LHCN-M2 (cell line): ENCODE results near the gene HMGXB4. TPM values are rescaled to one million over a fixed set of nuclear protein-coding genes. Genes with fewer than 3 reads are reported as not detected.

Source experiments
- DNase-seq: peaks from one replicate; pipeline ENCODE4 v3.0.0-alpha.2; 2012; ENCODE audit warnings: low read depth
- total RNA-seq: library from RNA; depleted of rRNA; stranded (reverse); fragments of >200 nt; gene quantifications from 2 replicates; pipeline ENCODE4 v1.2.3, GENCODE V29; 2014

HMGXB4 gene
- total RNA-seq, 1 experiment from 2014 or later = 17.8 TPM

DNA sequence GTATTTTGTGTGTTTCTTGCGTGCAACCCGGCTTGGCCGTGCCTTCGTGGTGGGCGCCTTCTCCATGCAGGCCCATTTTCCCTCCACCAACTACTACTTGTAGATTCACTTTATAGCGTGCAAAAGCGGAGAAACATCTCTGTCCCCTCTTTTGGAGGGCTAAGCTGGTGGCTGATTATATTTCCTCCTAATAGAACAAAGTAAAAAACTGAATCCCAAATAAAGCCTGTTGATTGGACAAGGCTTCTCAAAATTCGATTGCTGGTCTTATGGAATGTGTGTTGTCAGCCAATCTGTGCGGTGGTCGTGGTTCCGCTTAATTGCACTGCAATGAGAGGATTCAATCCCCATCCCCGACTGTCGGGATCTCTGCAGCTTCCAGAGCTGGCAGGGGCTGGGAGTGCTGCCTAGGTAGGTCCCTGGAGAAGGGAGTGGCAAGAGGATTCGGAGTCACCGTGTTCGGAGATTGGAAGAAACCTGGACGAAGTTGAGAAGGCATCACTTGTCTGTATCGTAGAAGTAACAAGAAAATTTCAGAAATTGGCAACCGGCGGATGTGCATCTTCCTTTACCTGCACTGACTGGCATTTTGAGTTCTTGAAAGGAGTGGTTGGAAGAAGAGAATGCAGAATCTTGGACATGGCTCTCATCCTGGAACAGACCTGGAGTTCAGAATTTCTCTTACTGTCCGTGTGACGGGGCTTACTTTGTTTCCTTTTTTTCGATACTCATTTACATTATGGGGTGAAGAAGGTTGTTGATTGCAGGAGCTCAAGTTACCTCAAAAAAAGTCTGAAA lies 1.1 kb downstream of the HMGXB4 start:
- peak; percentile 20 for DNase-seq

DNA sequence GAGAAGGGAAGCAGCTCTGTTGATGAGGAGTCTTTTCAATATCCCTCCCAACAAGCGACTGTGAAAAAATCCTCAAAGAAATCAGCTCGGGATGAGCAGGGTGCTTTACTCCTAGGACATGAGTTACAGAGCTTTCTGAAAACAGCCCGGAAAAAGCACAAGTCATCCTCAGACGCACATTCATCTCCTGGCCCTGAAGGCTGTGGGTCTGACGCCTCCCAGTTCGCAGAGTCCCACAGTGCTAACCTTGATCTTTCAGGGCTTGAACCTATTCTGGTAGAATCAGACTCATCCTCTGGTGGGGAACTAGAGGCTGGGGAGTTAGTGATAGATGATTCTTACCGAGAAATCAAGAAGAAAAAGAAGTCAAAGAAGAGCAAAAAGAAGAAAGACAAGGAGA lies 7.7 kb downstream of the HMGXB4 start:
- no peak for DNase-seq

DNA sequence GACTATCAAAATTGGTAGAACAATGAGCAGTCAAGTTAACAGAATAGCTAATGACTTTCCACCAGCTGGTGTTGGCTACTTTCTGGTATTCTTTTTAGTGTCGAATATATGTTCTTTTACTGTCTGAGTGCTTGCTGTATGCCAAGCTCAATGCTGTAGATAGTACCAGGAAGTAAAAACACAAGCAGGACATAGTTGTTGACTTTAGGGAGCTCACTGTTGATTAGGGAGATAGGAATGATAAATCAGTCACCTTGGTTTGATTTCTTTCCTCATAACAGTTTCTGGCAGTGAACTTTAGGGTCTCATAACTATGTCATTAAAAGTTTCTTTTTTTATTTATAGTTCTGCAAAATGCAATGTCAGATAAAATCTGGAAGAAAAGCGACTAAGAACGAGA lies 9.0 kb downstream of the HMGXB4 start:
- DNase-seq = no peak

DNA sequence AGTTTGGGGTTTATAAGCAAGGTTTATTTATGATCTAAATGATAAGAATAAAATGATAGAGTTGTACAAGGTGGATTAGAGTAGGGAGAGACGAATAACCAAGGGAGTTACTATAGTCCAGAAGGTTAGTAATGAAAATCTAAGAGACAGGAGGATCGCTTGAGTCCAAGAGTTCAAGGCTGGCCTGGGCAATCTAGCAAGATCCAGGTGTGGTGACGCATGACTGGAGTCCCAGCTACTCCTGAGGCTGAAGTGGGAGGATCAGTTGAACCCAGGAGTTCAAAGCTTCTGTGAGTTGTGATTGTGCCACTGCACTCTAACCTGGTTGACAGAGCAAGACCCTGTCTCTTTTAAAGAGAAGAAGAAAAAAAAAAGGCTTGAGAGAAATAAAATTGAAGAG lies 12.3 kb downstream of the HMGXB4 start:
- no peak for DNase-seq

DNA sequence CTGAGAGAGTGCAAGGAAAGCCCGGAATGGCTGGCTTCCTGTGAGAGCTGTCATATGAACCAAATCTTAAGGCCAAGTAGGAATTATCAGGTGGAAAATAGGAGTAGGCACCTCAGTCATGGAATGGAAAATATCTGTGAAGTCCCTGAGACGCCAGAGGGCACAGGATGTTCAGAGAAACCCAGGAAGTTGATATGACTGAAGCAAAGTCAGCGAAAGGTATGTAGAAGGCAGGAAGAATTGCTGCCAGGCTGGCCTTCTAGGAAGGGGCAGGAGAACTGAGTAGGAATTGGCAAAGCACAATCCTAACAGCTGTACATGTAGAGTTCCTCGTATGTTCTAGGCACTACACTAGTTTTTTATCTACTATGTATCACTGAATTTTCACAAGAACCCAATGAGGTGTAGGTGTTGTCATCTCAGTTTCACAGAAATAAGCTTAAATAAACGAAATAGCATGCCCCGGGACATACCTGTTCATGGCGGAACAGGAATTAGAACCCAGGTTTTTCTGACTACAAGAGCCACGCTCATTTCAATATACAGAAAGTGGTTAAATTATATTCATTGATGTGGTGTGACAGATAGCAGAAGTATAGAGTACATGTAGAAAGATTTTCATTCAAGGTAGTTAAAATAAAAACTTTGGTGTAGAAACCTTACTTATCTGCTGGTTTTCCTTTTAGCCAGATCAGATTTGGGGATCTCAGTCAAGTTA lies 17.0 kb downstream of the HMGXB4 start:
- no peak for DNase-seq

DNA sequence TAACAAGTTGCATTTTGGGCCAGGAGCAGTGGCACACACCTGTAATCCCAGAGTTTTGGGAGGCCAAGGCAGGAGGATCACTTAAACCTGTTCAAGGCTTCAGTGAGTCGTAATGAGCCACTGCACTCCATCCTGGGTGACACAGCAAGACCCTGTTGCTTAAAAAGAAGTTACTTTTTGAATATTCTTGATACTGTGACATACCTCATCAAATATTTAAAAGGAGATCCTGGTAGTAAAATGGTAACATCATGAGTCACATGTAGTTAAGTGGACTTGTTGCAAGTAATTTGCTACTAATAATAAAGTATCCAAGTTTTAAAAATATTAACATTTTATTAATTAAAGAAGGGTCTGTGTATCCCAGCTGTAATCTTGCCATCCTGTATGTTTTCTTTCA lies 18.3 kb downstream of the HMGXB4 start:
- DNase-seq = peak; percentile 35

DNA sequence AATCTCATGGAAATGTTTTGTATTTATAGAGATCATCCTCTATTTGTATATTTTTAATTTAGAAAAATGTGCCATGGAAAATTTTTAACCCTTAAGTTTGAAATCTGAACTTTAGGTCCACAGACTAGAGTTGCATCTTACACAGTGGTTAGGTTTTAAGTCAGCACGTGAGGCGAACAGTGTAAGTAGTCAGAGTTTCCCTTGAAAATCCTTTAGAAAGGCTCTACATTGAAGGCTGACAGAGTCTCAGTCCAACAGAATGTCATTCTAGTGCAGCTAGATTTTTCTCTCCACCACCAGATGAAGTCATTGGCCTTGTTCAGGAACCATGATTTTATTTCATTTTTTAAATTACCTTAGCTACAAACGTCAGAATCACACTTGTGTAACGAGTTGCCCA lies 18.7 kb downstream of the HMGXB4 start:
- DNase-seq = no peak

DNA sequence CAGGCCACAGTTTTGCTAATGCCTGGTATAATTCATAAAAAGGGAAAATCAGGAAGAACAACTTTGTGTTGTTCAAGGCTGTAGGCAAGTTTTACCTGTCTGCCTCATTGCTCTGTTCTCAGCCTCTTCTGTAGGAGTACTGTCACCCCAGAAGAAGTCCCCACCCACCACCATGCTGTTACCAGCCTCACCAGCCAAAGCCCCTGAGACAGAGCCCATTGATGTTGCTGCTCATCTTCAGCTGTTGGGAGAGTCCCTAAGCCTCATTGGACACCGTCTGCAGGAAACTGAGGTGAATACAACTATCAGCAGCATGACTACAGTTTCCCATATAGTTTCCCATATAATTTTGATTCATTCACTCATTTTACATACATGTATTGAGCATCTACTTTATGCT lies 30.8 kb downstream of the HMGXB4 start:
- DNase-seq = no peak

DNA sequence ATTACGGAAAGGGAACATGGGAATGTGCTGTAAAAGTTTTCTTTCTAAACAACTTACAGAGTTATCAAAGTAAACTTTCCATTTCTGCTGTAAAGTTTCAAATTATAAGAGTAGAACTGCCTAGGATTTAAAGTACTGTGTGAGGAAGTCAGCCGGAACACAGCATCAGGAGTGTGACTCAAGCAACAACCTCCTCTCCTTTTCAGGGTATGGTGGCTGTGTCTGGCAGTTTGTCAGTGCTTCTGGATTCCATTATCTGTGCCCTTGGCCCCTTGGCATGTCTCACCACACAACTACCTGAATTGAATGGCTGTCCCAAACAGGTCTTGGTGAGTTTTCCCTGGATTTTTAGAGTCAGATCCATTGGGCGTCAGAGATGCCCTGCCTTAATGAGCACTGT lies 35.5 kb downstream of the HMGXB4 start:
- DNase-seq = no peak

DNA sequence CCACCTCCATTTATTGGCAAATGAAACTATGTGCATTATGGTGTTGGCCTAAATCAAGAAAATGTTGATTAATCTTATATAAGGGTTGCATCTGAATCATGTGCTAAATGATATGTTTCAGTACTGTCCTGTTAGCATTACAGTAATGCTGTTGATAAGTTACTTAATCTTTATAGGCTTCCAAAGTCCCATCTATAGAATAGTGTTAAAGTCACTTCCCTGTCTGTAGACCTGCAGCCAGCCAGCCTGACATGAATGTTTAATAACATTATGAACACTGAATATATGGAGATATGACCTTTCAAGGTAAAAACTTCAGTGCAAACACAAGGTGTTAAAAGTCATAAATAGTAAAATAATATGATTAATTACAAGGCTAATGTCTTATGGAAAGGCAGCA lies 38.8 kb downstream of the HMGXB4 start:
- no peak for DNase-seq

DNA sequence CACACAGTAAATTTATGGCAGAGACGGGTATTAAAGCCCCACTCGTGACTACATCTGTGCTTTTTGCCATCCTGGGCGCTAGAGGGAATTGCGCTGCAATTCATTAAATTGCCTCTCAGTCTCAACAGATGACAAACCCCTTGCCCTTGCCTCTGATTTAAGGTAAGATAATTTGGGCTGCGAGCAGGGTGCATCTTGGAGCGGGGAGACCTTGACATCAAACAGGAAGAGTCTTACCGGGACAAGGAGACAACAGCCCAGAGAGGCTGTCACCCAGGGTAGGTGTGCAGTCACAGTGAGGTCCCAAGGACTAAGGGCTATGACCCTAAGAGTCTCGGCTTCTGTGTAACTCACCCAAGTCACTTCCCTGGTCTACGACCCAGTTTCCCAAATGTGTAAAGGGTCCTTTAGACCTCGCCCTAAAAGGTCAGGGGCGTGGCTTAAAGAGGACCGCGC lies 42.0 kb downstream of the HMGXB4 start:
- DNase-seq = peak; percentile 24

DNA sequence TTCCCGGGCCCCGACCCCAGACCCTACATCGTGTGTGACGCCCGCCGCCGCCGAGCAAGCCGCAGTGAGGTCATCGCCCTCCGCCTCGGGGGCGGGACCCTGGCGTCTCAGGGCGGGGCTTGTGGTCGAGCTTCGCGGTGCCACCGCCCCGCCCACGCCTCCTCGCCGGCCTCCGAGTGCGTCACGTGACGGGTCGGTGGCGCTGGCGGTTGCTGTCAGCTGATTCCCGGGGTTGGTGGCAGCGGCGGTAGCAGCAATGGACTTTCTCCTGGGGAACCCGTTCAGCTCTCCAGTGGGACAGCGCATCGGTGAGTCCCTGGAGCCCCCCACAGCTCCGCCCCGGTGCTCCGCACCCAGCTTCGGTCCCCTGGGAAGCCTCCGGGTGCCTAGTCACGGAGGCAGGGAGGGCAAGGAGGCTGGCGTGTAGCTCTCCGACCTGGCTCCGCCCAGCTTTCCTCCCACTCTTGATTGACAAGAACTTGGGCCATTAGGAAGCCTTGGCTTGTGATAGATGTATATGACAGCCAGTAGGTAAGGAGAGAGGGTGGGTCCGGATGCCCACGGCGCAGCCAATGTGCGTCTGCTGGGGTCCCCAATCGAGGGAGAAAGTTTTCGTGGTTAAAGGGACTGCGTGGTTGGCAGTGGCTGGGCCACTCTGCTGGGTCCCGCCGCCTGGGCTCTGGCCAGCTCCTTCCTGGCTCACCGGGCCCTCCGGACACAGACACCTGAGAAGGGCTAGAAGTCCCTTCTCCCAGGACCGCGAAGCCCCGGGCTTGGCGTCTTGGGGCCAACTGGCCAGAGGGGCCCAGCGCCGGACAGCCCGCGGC lies 42.6 kb downstream of the HMGXB4 start, which contains the start of gene TOM1:
TSS of gene TOM1 (plus strand) at position 222 of the 827 bp plus-strand sequence. CDS start at position 257, 35 bp downstream.
- DNase-seq = peak; percentile 98

DNA sequence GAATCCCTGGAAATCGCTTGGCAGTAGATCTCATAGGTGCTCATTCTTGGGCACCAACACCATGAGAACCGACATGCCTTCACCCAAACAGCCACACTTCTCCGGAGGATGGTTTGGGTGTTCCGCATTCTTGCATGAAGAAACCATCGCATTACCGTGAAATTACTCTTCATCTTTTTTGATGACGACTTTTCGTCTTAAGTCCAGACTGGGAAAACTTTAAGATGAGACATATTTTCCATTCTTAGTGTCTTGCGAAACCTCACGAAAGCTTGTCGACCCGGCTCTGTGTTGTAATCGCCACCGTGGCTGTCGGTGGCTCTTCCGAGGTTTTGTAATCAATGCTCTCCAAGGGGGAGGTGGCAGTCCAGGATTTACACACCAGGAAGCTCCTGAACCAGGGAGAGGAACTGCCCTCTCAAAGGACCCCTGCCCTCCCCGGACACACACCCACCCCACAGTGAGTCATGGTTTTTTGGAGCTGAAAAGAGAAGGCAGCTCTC lies 44.1 kb downstream of the HMGXB4 start:
- DNase-seq = peak; percentile 86

DNA sequence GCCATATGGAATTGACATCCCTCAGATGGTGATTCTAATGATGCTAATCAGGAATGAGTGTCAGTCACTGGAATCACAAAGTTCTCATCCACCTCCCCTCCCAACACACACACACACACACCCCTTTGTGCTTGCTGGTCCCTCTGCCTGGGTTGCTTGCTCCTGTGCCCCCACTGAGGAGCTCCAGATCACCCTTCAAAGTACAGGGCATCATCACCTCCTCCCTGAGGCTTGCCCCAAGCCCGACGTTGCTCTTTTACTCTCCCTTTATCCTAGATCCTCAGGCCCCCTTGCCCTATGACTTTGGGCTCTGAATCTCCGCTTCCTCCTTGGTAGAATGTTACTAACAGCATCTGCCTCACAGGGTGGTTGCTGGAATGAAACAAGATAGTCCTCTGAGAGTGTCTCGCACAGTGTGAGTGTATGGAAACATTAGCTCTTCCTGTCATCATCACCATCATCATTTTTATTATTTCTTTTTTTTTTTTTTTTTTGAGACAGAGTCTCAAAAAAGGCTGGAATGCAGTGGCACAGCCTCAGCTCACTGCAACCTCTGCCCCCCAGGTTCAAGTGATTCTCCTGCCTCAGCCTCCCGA lies 45.8 kb downstream of the HMGXB4 start:
- no peak for DNase-seq

DNA sequence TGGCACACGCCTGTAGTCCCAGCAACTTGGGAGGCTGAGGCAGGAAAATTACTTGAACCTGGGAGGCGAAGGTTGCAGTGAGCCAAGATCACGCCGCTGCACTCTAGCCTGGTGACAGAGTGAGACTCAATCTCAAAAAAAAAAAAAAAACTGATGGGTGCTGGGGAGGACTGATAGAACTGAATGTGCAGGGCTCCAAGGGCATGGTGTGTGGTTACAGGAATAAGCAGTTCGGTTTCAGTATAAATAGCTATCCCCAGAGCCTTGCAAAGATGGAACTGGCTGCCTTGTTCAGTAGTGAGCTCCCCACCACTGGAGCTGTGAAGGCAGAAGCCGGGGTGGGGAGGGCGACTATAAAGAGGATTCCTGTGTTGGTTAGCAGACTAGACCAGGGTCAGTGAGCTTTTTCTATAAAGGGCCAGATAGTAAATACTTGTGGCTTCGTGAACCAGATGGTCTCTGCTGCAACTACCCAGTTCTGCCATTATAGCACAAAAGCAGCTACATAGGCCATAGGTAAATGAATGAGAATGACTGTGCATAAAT lies 48.3 kb downstream of the HMGXB4 start:
- DNase-seq = no peak

DNA sequence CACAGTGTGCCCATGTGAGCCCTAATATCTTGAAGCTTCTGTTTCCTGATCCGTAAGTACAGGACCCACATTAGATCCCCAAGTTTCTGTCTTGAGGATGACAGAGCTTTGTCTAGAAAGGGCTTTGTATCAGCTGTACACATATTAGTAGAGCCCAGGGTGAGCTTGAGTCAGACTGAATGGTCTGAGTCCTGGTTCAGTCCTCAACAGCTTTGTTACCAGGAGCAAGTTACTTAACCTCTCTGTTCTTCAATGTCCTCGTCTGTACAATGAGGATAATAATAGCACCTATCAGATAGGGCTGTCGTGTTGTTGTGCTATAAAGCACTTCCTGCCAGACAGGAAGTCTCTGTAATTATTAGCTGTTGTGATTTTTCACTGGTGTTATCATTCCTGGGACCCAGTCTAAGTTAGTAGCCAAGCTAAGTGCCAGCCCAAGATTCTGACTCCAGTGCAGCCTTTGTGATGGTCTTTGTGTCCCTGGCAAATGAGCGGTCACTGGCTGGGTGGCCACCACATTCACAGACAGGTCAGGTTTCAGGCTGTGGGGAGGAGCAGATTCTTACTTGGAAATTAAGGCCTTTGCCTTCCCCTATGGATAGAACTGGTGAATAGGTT lies 49.2 kb downstream of the HMGXB4 start:
- DNase-seq = no peak

DNA sequence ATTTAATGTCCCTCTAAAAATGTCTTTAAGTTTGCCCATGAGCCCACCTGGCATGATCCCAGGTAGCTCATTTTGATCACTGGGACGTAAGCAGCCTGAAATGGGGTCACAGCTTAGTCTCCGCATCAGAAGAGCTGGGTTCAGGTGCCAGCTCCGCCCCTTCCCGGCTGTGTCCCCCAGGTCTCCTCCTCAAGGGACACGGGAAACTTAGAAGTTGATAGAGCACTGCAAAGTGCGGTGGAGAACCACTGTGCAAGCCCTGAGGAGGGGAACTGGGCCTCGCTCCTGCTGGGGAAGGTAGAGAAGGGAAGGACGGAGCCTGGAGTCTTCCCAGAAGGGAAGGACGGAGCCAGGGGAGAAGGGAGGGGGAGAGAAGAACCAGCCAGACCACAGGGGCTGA lies 50.1 kb downstream of the HMGXB4 start:
- DNase-seq = no peak

DNA sequence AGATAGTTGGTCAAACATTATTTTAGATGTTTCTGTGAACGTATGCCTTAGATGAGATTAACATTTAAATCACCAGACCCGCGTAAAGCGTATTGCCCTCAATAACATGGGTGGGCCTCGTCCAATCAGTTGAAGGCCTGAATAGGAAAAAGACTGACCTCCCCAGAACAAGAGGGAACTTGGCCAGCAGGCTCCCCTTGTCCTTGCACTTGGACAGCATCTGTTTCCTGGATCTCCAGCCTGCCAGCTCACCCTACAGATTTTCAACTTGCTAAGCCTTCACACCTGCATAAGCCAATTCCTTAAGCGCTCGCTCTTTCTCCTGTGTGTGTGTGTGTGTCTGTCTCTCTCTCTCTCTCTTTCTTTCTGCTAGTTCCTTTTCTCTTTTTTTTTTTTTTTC lies 50.6 kb downstream of the HMGXB4 start:
- DNase-seq = no peak

DNA sequence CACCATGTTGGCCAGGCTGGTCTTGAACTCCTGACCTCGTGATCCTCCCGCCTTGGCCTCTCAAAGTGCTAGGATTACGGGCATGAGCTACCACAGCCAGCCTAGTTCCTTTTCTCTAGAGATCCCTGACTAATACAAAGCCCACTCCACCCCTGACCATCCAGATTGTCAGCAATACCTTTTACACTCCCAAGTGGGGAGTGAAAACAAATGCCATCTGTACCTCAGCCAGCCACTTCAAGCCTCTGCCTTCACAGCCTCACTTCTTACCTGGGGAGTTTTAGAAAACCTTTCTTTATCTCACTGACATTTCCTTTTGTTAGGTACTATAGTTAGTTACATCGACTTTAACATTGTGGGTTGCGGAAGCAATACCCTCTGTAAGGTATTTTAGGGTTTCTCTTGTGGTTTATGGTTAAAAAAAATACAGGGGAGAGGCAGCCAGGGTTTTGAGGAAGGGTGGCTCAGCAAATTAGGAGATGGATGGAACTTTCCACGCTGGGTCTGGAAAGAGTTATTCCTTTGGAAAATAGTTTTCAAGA lies 51.3 kb downstream of the HMGXB4 start:
- no peak for DNase-seq
